Activated CD8-positive, alpha-beta memory T cell treated with anti-CD3 and anti-CD28 coated beads for 48 hours (primary cell): Measurements from ENCODE around the gene CTBP1.

ENCODE experiments used
- DNase-seq, 3 experiments: peaks; one replicate each; pipeline ENCODE4 v3.0.0-alpha.2; 2020; ENCODE audit warnings: low read depth in 2 of 3, low spot score in 2 of 3

The CTBP1 gene

DNA sequence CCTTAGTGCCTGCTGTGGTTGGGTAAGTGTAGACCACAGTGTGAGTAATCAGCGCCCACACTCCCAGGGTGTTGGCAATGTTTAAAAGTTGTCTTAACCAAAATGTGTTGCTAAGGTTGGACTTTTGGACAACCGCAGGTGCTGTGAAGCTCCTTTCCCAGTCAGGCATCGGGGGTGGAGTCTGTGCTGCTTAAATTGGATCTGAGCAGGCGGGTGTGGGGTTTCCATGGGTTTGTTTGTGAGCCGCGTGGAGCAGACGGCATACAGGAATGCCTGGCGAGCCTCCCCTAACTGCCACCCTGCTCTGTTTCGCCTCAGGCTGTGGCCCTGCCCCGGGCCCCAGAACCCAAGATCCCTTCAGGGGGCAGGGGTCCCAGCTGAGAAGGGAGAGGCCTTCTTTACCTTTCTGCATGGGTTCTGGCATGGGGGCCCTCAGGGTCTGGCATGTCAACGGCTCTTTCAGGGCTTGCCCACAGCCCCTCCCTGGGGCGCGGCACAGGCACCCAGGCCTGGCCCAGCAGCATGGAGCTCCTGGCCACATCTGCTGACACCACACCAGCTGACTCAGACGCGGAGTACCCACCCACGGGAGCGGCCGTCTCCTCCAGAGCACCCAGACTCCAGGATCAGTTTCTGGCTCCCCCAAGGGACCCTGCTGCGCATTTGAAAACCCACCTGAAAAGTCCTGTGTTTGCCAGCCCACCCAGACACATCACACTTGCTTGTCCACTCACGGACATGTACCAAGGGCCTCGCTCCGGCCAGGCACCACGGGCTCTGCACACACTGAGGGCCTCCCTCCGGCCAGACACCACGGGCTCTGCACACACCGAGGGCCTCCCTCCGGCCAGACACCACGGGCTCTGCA, 71.4 kb downstream of the CTBP1 start:
- DNase-seq, result no peak

DNA sequence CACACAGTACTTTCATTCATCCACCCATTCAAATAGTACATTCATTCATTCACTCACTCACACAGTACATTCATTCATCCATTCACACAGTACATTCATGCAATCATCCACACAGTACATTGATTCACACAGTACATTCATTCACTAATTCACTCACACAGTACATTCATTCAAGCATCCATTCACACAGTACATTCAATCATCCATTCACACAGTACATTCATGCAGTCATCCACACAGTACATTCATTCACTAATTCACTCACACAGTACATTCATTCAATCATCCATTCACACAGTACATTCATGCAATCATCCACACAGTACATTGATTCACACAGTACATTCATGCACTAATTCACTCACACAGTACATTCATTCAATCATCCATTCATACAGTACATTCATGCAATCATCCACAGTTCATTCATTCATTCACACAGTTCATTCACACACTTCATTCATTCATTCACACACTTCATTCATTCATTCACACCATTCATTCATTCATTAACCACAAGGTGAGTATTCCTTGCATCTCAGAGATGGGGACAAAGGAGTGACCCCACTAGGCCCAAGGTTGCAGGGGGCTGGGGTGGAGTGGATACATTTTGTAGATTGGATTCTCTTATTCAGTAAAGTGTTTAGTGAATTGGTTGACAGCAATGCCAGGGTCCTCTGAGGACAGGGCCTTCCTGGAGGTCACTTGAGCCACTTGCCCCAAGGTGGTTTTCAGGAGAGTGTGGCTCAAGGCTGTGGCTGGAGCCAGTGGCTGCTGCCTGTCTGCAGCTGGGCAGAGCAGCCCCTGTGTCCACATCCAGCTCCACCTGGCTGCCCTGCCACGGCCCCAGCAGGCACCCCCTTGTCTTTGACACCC, 72.3 kb downstream of the CTBP1 start:
- DNase-seq, result no peak

DNA sequence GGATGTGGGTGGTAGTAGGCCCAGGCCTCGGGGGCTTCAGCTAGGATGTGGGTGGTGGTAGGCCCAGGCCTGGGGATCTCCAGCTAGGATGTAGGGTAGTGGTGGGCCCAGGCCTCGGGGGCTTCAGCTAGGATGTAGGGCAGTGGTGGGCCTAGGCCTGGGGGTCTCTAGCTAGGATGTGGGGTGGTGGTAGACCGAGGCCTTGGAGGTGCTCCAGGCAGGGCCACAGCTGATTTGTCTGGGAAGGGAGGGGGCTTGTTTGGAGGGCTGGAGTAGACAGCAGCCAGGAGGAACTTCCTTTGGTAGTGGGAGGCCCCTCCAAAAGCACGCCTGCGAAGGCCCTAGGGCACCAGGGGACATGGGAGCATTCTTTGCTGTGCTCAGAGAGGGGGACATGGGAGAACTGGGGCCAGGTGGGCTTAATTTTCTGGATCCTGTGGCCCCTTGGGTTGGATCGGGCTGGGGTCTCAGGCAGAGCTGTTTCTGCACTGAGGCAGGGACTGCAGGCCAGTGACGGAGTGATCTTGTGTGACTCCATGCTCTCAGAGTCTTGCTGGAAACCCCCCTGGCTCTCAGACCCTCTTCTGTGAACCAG, 73.2 kb downstream of the CTBP1 start:
- no peak for DNase-seq

DNA sequence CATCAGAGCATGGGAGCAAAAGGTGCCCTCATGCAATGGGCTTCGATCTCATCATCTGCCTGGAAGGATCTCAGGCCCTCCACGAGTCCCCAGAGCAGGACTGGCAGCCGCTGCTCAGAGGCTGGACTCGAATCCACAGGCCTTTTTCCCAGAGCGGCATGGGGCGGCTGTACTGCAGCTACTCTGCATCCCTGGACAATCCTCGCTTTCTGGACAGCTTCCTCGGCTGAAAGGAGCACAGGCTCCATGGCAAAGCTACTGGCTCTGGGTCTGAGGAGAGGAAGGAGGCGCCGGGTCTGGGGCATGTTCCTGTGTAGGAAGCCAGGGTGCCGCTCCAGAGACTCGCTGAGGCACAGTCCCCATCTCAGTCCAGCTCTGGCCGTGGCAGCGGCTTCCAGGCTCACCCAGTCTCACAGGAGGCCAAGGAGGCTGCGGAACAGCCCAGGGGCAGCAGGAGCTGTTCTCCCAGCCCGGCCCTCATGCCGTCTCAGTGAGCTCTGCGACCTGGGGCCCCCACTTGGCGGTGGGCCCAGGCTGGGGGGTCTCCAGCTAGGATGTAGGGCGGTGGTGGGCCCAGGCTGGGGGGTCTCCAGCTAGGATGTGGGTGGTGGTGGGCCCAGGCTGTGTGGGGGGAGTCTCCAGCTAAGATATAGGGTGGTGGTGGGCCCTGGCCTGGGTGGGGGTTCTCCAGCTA, 73.8 kb downstream of the CTBP1 start:
- DNase-seq, result no peak

DNA sequence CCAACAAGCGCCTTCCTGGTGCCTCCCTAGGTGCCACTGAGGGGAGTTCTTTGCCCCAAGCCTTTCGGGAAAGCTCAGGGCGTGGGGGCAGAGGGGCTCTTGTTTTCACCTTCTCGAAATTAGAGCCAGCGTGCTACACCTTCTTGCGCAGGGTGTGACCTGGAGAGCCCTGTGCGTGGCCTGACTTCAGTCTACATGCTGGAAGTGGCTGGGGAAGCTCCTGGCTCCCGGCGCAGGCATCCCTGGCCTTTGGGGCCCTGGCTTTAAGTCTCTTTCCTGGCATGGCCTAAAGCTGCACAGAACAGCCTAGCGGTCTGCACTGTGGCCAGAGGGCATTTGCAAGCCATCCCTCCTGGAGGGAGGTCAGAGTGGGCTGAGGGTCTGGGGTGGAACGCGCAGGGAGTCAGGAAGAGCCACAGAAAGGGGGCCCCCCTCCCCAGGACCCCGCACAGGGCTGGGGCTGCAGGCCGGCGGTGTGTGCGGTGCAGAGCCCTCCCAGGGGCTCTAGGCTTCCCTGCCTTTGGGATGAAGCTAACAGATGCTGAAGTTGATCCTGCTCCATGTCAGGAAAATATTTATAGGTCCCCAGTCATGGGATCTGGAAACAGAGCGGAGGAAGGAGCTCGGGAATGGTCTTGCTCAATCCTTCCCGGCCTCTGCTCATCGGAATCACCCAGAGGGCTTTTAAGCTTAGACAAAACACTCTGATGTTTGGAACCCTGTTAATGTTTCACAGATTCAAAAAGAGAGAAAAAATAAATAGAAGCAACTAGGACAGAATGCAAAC, 75.8 kb downstream of the CTBP1 start:
- DNase-seq, result no peak

DNA sequence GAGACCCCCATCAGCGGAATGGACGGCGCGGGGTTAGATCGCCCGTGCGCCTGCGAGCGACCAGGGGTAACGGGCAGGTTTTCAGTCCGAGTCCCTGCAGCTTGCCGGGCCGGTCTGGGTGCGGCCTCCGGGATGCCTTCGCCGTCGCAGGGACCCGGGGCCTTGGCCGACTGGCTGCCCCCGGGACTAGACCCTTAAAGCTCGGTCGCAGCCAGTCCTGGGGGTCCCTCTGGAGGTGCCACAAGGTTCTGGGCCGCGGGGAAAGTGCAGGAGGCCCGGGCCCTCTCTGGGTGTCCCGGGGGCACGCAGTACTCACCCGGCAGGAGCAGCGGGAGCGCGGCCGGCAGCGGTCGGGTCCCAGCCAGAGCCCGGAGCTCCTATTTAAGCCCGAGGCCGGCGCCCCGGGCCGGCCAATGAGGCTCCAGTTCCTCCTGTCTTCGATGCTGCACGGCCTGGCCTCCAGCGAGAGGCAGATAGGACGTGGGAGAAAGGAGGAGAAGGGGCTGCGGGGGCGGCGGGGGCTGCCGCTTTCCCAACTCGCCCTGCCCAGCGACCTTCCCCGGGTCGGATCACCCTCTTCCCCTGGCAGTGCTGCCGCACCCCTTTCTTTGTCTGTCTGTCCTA, 76.6 kb downstream of the CTBP1 start, which contains the start of gene SPON2:
TSS of gene SPON2 (minus strand) at position 356 of the 624 bp plus-strand sequence.
- DNase-seq, result no peak

- DNase-seq, result no peak
Measured at GRCh38 chr4:1171311-1172227, 77.4 kb downstream of the CTBP1 start.

DNA sequence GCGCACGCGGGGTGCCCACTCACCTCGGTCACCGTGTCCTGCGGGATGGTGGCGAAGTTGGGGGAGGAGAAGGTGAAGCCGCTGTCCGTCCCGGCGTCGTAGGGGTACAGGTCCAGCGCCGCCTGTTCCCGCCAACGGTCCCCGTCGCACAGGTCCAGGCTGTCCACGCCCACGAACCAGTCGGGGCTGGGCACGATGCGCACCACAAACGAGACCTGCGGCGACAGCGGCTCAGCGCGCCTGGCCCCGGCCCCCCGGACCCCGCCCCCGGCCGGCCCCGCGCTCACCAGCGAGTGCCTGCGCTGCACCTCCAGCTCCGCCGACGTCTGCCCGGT, 78.0 kb downstream of the CTBP1 start:
- no peak for DNase-seq

DNA sequence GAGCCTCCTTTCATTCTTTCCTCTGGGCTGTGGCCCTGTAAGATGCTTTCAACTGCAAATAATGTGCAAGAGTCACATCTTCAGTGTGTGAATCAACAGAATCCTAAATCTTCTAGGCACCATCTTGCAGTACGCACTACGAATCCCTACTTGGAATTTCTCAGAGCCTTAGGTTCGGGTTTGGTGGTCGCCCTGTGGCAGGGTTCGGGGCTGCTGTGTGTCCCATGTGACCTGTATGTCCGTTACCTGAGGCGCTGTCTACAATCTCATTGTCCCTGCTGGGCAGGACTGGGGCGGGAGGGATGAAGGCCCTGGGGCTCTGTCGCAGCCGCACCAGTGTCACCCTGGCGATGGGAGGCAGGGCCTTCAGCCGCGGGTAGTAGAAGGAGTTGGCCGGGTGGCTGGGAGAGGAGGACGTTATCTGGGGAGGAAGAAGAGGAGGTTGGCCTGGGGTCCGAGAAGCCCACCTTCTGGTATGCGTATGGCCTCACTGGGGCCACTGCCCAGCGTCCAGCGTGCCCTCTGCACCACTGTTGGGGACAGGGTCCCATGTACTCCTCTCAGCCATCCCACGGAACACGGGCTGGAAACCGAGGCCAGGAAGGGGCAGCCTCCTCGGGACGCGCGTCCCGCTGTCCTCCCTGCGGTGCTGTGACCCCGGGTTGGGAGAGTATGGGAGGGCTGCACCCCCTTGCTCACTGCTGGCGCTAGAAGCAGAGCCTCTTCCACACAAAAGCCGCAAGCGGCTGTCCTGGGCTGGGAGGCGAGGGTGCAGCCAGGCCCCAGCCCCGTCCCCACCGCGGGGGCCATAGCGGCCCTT, 78.6 kb downstream of the CTBP1 start:
- DNase-seq, result no peak

DNA sequence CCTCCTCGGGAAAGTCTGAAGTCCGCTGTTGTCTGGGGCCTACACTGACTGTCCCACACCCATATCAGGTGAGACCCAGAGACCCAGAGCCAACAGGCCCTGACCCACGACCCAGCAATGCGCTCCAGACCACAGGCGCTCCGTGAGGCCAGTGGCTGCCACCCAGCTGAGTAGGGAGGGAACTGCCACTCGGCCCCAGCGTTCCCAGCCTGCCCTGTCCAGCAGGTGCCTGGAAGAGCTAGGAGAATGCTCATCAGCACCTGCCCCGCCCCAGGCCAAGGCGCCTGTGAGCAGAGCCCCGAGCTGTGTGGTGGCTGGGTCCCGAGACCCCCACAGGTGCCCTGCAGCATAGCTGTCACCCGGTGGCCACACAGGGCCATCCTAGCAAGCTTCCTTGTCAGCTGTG, 79.2 kb downstream of the CTBP1 start:
- no peak for DNase-seq

GRCh38 chr4:1169171-1169671, 79.7 kb downstream of the CTBP1 start:
- no peak for DNase-seq

DNA sequence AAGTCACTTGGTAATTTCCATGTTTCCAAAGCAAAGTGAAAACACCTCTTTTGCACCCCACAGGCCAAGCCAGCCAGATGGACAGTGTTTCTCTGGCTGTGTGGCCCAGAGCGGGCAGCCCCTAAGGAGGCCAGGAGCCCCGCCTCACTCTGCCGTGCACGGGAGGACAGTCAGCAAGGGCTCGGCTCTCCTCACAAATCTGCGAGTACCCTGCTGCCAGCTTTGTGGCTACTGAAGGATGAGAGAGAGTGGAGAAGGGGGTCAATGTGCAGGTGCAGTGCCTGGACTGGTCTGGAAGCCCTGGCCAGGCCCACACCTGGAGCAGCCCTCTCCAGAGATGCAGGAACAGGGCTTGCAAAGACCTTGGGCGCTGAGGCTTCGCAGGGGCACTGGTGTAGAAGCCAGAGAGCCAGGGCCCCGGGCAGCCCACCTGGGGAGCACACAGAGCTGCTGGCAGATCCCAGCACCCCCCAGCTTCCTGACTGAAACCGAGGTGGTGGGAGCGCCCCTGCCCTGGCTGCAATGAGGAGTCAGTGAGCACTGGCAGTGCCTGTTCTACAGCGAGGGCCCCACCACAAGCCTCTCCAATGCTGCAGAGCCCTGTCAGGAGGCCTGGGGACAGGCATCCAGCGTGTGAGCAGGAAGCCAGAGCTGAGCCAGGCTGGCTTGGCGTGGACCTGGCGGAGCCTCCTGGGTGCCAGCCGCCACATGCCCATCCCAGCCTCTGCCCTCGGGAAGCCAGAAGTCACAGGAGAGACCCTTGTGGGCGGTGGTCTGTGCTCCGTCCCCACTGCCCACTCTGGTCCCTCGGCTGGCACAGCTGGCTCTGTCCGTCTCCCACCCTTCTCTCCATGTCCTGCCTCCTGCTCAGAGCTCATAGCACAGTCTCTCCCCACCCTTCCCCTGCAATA, 80.5 kb downstream of the CTBP1 start:
- DNase-seq, result no peak

- peak; percentile 72 to 77 (median 74) for DNase-seq
Measured at GRCh38 chr4:1167244-1167949, 81.5 kb downstream of the CTBP1 start.

GRCh38 chr4:1166509-1167243, 82.3 kb downstream of the CTBP1 start:
- DNase-seq, result no peak

- no peak for DNase-seq
Measured at GRCh38 chr4:1164956-1165545, 83.9 kb downstream of the CTBP1 start.
